Stimulated activated CD8-positive, alpha-beta memory T cell treated with anti-CD3 and anti-CD28 coated beads, Interleukin-2, amount 100 ng/mL, for 48 hours (primary cell): Measurements from ENCODE around the gene NSMCE3.

Source experiments
- DNase-seq, 2 donors: peaks; one replicate each; pipeline ENCODE4 v3.0.0-alpha.2; 2020; ENCODE audit warnings: low read depth in 2 of 2

Gene NSMCE3

DNA sequence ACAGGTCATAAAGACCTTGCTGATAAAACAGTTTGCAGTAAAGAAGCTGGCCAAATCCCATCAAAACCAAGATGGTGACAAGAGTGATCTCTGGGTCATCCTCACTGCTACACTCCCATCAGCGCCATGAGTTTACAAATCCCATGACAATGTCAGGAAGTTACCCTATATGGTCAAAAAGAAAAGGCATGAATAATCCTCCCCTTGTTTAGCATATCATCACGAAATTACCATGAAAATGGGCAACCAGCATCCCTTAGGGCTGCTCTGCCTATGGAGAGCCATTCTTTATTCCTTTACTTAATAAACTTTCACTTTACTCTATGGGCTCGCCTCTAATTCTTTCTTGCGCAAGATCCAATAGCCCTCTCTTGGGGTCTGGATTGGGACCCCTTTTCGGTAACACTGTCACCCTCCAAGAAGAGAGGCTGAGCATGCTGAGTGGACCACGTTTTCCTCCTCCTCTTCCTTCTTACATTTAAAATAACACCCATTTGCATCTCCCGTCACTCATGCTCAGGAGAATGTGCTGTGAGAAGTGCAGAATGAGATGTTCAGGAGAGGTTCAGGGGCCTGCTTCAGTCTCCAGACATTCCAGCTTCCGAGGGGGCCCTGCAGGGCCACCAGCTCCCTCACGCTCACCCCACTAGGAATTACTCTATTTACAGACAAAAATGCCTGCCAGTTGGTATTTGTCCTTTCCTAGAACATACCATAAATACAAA, 47.3 kb downstream of the NSMCE3 start:
- no peak for DNase-seq

DNA sequence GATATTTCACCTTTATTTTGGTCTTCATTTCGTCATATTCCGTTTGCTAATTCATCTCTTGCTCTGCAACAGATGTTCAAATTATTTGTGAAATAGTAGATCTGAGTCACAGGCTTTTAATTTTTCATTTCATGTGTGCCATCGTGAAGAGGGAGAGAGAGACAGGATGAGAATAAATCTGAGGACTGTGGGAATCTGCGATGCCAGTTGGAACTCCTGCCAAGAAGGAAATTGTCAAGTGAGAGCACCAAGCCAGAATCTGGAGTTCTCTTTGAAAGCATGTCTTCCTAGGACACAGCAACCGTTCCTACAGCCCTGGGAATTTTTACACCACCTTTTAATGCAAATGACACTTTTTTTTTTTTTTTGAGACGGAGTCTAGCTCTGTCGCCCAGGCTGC, 48.8 kb downstream of the NSMCE3 start:
- DNase-seq, result no peak

- no peak for DNase-seq
Measured at GRCh38 chr15:29216955-29217354, 52.7 kb downstream of the NSMCE3 start.
